NCI-H1694 (cell line): ENCODE results near the gene HIC1.

Experiments
- DNase-seq: peaks from one replicate; lab custom pipeline; 2025; lab: John Stamatoyannopoulos, UW

HIC1 gene

DNA sequence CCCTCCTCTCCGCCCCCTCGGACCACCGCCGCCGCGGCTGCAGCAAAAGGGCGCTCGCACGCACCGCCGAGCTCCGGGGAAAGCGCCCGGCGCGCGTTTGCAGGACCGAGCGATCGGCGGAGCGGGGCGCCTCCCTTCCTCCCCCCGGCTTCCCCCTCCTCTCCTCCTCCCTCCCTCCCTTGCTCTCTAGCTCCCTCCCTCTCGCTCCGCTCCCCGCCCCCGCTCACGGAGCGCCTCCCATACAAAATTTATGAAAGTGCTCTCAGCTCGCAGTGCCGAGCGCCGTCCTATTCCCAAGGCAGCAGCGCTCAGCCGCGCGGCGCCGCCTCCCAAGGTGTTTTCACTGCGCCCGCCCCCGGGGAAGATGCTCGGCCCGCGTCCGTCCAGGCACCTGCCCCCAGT lies 29.7 kb upstream of the HIC1 start, which contains the start of gene RTN4RL1:
RTN4RL1 (minus strand) TSS at position 115 of the 402 bp plus-strand sequence. CDS start 469 bp downstream, outside the sequence.
- DNase-seq, result peak; percentile 87

DNA sequence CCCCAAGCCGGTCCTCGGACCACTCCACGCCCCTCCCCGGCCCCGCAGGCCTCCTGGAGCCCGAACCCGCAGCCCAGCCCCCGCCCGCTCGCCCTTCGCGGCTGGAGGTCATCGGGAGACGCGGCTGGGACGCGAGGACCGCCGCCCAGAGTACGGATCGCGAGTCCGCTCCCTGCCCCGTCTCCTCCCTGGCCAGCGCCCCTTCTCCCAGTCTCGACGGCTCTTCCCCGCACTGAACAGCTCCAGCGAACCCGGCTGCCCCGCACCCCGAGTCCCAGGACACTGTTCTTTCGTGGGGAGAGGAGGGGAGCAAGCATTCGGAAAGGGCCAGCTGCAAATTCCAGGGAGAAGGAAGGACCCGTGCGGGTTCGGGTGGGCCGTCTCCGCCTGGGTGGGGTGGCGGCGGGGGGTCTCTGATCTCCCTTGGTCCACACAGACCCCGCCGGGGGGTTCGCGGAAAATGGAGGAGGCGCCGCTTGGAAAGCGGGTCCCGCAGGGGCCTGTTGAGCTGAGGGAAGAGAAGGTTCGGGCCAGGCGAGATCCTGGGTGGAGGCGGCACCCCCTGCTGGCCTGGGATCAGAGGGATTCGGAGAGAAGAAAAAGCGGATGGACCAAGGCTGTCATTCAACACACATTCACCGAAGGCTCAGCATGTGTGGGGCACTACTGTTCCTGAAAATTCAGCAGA lies 29.1 kb upstream of the HIC1 start:
- DNase-seq, result peak; percentile 78

DNA sequence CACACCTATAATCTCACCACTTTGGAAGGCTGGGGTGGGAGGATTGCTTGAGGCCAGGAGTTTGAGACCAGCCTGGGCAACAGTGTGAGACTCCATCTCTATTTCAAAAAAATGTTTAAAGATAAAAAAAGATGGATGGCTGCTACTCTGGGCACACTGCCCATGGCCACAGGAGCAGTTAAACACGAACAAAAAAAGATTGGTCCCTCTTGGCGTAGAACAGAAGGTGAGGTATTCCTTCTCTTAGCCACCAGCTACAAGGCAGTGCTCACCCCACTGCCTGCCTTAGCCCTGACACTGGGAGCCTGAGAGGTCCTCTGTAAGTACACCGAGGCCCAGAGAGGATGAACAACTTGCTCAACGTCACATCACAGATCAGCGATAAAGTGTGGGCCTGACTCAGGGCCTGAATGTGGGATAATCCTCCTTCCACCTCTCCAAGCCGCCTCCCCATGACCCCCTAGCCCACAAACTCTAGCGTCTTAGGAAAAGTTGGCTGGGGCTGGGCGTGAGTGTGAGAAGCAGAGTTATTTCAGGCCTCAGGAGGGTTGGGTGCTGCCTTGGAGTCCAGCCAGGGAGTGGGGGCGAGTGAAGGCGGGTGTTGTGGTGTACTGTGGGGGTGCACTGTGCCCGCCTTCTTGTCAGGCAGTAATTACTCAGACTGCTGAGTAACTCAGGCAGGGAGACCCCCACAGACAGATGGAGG lies 27.2 kb upstream of the HIC1 start:
- no peak for DNase-seq

- no peak for DNase-seq
Observed at GRCh38 chr17:2028234-2028614, 26.7 kb upstream of the HIC1 start.

DNA sequence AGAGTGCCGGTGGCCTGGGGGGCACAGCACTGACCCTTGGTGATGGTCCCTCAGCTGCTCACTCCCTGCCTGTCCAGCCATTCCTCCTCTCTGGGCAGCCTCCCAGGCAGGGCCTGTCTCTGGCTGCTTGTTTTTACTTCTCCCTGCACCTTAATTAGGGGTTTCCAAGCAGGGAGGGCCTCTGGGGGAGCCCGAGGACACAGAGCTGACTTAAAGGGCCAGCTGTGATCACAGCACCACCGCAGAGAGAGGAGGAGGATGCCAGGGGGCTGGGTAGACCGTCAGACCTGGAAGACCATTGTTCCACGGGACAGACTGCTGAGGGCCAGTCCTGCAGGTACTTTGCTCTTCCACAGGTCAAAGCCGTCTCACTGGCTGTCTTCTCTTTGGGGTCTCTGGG lies 26.2 kb upstream of the HIC1 start:
- no peak for DNase-seq

DNA sequence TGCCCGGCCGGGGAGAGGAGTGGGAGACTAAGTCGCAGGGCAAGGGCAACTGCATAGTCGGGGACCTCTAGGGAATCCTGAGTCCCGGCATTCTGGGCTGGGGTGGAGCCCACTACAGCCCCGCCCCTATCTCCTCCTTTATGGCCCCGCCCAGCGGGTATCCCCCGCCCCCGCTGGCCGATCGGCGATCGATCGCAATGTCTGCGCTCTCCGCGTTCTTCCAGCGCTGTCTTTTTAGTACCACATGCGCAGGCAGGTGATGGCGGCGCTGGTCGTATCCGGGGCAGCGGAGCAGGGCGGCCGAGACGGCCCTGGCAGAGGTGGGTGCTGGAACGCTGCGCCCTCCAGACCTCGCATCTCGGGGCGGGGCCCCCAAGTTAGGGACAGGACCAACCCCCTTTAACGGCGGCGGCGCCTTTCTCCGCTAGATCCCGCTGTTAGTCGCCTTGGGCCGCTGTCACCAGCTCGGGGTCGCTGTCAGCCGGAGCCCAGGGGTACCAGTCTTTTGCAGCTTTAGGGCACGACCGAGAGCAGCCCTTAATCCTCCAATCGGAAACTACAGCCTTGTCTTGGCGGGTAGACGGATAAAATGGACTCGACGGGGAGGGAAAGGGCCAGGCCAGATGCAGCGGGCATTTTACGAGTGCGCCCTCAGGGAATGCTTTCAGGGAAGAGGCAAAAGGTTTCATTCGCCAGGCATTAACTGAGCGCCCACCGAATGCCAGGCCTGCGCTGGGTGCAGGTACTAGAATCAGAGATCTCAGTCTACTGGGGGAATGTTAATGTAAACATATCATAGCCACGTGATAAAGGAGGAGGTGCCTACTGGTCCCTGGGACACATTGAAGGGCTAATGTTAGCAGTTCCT lies 24.8 kb upstream of the HIC1 start, which contains the start of gene DPH1:
DPH1 (plus strand) TSS at position 243 of the 868 bp plus-strand sequence; CDS start at position 260, 17 bp downstream.
- DNase-seq, result peak; percentile 91

DNA sequence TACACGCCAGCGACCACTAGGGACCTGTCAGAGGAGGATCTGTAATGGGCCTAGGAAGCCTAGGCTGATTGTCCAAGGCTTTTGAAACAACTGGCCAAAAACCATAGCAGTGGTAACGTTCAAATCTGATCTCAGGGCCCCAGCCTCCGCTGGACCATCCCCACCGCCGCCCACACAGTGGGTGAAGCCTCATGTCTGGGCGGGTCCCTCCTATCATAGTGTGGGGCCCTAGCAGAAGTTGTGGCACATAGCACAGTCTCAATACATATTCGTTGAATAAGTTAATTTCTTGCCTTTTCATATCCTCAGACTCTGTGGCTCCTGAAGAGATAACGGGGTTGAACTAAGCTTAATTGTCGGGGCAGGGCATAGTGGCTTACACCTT lies 24.1 kb upstream of the HIC1 start:
- DNase-seq, result no peak

DNA sequence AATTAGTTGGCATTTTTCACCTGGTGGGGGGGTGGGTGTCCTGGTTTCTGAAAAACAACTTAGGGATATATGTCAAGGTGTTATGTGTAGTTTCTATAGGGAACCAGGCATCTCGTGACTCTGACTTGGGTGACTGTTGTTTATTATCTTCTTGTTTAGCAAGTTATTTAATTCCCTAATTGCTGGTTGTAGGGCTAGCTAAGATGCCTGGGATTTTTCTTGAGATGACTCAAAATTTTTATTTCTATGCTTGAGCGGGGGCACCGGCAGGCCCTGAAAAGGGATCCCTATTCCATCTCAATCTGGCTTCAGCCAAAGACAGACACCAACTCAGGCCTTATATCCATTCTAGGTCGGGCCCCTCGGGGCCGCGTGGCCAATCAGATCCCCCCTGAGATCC lies 21.8 kb upstream of the HIC1 start:
- DNase-seq, result no peak

GRCh38 chr17:2034157-2034556 lies 20.7 kb upstream of the HIC1 start:
- no peak for DNase-seq

DNA sequence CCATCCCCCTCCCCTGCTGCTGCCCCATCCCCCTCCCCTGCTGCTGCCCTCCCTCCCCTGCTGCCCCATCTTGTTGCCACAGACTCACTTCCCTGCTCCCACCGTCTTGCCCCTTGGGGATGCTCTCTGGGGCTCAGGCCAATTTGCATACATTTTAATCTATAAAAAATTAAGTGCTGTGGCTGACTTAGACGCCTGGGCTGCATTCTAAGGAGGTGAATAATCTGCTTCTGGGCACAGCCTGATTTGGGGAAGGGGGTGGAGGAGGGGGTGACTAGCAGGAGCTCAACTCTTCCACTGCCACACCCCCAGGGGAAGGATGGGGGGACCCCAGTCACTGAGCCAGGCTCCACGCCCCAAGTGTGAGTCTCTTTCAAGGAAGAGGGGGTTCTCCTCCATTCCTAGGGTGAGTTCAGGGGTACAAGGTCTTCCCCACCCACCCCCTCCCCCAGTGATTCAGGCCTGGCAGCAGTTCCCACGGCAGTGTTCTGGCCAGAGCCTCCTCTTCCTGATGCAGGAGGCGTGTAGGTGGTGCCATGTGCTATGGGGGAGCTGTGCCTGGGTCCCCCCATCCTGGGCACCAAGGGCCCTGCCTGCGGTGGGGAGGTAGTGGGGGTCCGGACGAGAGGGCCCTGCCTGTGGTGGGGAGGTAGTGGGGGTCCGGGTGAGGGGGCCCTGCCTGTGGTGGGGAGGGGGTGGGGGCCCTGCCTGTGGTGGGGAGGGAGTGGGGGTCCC lies 19.9 kb upstream of the HIC1 start:
- no peak for DNase-seq

DNA sequence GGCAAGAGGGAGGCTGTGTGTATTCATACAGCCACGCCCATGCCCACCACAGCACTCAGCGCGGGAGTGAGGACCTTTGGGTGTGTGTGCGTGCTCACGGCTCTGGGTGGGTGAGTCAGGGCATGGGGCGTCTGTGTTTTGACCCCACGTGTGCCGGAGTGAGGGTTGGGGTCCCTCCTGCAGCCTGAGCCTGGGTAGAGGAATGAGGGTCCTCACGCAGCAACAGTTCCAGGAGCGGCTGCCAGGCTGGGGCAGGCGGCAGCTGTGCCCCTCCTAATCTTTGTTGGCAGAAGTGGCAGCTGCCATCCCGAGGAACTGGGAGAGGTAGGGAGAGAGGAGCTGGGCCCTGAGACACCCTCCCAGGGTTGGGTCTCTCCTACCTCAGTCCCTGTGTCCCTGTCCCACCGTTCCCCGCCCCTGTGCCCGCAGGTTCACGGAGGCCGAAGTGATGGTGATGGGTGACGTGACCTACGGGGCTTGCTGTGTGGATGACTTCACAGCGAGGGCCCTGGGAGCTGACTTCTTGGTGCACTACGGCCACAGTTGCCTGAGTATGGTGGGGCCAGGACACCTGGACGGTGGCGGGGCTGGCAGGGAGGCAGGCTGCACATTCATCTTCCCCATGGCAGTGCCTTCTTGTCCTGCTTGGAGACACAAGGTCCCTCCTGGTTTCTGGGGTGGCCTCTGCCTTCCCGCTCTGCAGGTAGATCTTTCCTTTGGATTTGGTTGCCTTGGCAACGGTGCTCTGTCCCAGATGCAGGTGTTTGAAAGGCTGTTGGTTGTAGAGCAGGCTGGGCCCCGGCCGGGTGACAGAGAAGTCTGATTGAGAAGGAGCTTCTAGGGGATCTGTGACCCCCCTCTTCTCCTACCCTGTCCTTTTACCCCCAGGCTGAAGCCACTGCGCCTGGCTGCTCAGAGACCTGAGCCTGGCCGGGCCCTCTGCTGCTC lies 19.1 kb upstream of the HIC1 start:
- DNase-seq, result no peak

DNA sequence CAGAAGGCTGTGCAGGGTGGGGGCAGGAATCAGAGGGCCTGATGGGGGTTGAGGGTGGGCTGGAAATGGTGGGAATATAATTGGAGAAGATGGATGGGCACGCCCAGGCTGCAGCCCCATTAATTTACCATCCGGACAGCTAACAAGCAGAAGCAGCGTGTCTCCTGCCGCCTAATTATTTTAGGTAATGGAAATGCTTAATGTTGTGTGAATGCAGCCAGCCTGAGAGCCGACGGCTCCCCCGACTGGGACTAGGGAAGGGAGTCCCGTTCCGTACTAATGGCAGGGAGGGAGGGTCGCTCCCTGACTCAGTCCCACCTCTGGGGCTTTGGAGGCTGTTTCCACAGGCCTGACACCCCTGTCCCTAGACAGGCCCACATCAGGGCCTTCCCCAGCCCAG lies 17.7 kb upstream of the HIC1 start:
- peak; percentile 35 for DNase-seq

GRCh38 chr17:2040219-2040827 lies 14.6 kb upstream of the HIC1 start:
- no peak for DNase-seq

- DNase-seq, result no peak
Observed at GRCh38 chr17:2040942-2041560, 13.9 kb upstream of the HIC1 start.

GRCh38 chr17:2041561-2042389 lies 13.1 kb upstream of the HIC1 start, which contains the start of gene OVCA2:
TSS of gene OVCA2 (plus strand) at chr17:2042022. CDS start at chr17:2042048, 26 bp downstream.
- DNase-seq, result peak; percentile 88

GRCh38 chr17:2042390-2042847 lies 12.5 kb upstream of the HIC1 start:
- DNase-seq, result no peak

DNA sequence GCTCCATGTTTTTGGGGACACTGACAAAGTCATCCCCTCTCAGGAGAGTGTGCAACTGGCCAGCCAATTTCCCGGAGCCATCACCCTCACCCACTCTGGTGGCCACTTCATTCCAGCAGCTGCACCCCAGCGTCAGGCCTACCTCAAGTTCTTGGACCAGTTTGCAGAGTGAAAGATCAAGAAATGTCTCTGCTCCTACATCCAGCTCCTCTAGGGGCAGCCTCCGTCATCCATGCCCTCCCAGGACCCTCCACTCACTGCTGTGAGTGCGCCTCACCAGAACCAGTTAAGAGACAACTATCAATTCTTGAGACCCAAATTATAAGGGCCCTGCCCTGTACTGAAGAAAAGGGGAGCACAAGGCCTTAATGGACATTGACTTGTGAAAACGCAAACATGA lies 12.0 kb upstream of the HIC1 start:
- DNase-seq, result no peak

GRCh38 chr17:2043785-2044184 lies 11.1 kb upstream of the HIC1 start:
- DNase-seq, result no peak
